Measurements from ENCODE around the gene CTTNBP2. TPM values are rescaled to one million over a fixed set of nuclear protein-coding genes. Genes with fewer than 3 reads are reported as not detected.
"Not testable (repeated sequence)": the region's sequence is repeated elsewhere in the genome, so short reads cannot be mapped to it uniquely, and the experiment has no call there.

The CTTNBP2 gene
- total RNA-seq, 1 donor from 2014 or later = not detected

DNA sequence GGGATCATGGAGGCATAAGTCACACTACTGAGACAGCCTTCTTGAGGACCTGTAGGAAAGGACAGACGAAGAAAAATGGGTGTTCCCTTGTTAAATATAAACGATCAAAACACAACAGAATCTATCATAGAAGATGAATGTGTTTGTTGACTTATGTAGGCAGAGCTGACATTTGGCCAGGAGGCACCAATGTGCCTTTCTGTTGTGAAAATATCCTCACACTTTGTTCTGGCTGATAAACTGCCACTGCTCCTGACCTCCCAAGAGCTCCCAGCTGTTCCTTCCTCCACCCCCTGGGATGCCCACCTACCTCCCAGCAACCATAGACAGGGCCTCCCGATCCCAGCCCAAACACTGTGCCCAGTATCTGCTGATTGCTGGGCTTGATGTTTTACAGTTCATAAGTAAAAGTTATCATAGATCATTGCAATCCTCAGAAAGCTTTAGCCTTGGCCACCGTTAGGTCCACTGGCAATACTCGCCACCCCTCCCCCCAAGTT, 116.6 kb downstream of the CTTNBP2 start:
- intact Hi-C loops (cut with micrococcal nuclease) = no loop called here

- intact Hi-C loops (cut with micrococcal nuclease) = no loop called here
These were observed 118.1 kb downstream of the CTTNBP2 start for GRCh38 chr7:117755136-117755535.

DNA sequence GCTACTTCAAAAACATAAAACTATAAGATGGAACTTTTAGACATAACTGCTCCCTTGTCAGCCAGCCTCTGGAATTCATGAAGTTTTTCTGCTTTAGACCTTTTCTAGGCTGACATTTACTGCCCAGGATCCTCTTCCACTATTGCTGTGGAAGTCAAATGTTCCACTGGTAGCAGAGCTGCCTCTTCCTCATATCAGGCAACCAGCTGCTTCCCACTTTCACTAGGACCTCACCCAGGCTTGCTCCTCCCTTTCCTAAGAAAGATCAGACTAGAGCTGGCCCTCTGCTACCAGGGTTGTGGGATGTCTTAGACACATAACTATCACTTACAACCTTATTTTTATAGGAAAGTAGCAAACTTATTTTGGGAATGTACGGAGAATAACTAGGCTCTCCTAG, 121.5 kb downstream of the CTTNBP2 start:
- intact Hi-C loops (cut with micrococcal nuclease) = no loop called here

GRCh38 chr7:117750612-117751563, 122.4 kb downstream of the CTTNBP2 start:
- intact Hi-C loops (cut with micrococcal nuclease) = loop anchor here (1.0 kb wide), 2 partner anchors 403 to 445 kb away; no protein-coding TSS in a partner anchor

GRCh38 chr7:117741962-117742361, 131.3 kb downstream of the CTTNBP2 start:
- intact Hi-C loops (cut with micrococcal nuclease) = no loop called here

GRCh38 chr7:117739085-117739484, 134.2 kb downstream of the CTTNBP2 start:
- intact Hi-C loops (cut with micrococcal nuclease) = no loop called here

GRCh38 chr7:117737926-117738325, 135.3 kb downstream of the CTTNBP2 start:
- intact Hi-C loops (cut with micrococcal nuclease) = no loop called here

- intact Hi-C loops (cut with micrococcal nuclease) = no loop called here
These were observed 141.8 kb downstream of the CTTNBP2 start for GRCh38 chr7:117731455-117731854.

DNA sequence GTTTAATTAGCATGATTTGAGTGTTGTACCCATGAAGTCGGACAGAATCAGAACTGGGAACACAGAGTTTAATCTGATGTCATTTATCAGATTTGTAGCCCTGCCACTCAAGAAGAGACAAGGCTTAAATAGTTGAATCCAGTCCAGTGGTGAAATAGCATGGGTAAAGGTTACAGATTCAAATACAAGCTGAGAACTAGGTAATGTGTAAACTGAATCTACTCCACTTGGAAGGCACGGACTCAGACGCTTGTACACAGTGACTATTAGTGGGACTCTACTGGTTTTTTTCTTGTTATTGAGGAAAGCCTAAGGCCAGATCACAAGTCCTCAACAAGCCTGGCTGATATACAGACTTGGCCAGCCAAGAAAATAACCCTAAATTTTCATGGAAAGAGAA, 142.9 kb downstream of the CTTNBP2 start:
- intact Hi-C loops (cut with micrococcal nuclease) = no loop called here

DNA sequence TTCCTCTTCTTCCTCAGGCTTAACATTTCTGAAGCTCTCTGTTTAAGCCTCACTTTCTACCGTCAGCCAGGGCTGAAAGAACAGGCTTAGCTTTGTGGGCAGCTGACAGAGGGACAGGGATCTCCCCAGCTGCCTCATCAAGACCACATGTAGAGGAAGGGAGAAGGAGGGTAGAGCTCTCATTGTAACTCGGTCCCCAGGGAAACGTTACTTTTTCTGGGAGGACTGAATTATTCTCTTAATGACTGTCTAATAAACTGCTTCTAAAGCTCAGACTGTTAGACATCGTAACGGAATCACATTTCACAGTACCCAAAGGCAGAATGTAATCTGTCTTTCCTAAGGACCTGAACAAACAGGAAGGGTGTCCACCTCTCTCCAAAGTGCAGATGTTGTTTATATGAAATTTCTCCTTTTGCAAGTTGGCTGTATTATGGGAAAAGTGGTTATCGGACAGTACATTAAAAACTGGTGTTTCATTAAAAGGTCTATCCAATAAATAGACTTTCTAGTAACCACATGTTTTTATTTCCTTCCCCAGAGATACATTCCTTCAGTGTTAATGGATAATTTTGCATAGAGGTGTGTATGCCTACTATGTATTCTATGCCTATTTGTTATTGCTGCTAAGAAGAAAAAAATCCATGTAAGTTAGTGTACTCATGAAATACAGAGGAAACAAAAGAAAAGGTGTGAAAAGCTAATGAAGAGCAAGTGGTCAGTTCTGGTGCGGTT, 144.2 kb downstream of the CTTNBP2 start:
- intact Hi-C loops (cut with micrococcal nuclease) = no loop called here

GRCh38 chr7:117724898-117725297, 148.3 kb downstream of the CTTNBP2 start:
- intact Hi-C loops (cut with micrococcal nuclease) = no loop called here

- intact Hi-C loops (cut with micrococcal nuclease) = no loop called here
These were observed 153.9 kb downstream of the CTTNBP2 start for GRCh38 chr7:117719377-117719776.

GRCh38 chr7:117718116-117718835, 155.0 kb downstream of the CTTNBP2 start:
- intact Hi-C loops (cut with micrococcal nuclease) = no loop called here

DNA sequence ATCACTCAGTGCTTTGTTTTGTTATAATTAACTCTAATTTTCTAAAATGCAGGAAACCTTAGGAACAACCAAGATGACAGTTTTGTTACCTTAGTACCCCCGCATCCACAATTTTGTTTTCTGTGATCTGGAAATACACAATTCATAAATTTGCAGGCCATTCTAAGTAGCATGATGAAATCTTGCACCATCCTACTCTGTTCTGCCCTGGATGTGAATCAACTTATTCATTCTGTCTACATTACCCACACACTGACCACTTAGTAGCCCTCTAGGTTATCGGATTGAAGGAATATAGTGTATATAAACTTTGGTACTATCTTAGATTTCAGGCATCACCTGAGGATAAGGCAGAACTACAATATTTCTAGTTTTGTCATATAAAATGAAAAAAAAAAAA, 155.9 kb downstream of the CTTNBP2 start:
- intact Hi-C loops (cut with micrococcal nuclease) = loop anchor here (2.0 kb wide), 1 partner anchor 505 kb away; no protein-coding TSS in a partner anchor

DNA sequence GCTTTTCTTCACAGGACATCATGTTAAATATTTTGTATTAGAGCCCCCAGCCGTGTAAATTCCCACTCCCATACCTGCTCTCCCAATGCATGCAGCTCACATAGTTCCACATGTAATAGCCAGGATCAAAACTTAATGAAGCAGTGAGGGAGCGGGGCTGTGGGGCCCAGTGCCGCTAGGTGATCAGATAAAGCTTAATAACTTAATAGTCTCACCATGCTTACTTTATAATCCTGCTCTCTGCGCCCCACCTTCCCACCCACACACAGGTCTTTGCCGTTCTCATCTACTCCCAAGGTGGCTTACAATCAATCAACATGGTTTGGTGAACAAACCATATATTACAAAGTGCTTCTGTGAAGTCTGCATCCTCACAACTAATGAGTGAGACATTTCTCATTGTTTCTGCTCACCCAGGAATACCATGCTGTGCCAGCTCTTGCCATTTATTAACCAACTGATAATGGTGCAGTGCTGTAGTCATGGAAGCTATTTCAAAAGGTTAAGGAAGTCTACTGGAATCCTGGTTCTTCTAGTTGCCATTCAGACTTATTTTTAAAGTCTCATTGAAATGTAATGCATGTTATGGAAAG, 156.4 kb downstream of the CTTNBP2 start:
- intact Hi-C loops (cut with micrococcal nuclease) = loop anchor here (2.0 kb wide), 1 partner anchor 504 kb away; no protein-coding TSS in a partner anchor

DNA sequence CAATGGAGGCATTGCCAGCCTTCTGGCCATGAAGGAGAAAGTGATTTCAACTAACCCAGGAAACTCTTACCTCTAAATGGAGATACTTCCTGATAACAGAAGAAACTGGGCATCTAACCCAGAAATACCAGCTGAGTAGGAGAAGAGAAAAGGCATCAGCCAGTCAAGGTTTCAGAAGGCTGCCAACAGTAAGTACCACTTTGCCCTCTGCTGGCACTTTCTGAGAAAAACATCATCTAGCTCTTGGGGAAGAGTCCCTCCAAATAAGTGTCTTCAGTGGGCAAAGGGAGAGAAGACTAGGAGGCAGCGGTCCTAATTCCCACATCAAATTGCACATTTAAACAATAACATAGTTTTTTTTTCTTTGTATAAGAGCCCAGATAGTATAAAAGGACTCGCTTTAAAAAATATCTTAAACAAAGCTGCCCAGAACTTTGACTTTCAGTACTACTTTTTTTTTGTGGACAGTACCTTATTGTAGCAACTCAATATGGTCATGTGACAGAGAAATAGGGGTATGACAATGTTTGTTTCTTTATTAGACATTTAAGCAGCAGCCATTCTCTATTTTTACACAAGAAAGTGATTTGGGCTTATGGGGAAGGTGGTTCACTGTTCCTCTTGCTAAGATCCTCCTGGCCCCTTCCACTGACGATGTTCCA, 157.3 kb downstream of the CTTNBP2 start:
- intact Hi-C loops (cut with micrococcal nuclease) = loop anchor here (1.0 to 2.0 kb wide), 3 partner anchors 257 to 503 kb away; no protein-coding TSS in a partner anchor

DNA sequence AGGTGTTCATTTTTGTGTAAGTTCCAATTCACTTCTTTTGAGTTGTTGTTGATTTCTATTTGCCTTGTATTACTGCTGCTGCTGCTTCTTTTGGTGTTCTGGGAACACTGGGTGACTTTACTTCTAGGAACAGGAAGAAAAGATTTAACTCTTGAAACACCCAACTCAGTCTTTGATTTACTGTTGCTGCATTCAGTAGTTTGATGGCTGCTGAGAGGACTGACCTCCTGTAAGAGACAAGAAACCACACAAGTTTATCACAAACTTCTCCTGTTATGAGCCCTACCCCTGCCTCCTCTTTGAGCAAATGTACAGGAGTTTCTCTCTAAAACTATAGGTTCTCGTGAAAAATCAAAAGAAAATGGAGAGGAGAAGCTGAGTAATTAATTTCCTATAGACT, 161.7 kb downstream of the CTTNBP2 start:
- intact Hi-C loops (cut with micrococcal nuclease) = no loop called here

DNA sequence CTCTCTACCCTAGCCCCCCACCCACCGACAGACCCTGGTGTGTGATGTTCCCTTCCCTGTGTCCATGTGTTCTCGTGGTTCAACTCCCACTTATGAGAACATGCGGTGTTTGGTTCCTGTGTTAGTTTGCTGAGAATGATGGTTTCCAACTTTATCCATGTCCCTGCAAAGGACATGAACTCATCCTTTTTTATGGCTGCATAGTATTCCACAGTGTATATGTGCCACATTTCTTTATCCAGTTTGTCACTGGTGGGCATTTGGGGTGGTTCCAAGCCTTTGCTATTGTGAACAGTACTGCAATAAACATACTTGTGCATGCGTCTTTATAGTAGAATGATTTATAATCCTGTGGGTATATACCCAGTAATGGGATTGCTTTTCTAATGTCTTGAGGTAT, 165.1 kb downstream of the CTTNBP2 start:
- intact Hi-C loops (cut with micrococcal nuclease) = not testable (repeated sequence)

GRCh38 chr7:117707080-117707479, 166.2 kb downstream of the CTTNBP2 start:
- intact Hi-C loops (cut with micrococcal nuclease) = no loop called here

DNA sequence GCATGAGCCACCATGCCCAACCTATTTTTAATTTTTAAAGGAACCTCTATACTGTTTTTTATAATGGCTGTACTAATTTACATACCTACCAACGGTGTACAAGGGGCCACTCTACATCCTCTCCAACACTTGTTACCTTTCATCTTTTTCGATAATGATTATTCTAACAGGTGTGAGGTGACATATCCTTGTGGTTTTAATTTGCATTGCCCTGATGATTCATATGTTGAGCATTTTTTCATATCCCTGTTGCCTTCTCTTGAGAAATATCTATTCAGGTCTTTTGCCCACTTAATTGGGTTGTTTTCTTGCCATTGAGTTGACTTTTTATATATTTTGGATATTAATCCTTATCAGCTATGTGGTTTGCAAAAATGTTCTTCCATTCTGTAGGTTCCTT, 167.0 kb downstream of the CTTNBP2 start:
- intact Hi-C loops (cut with micrococcal nuclease) = no loop called here
